BLaER1 treated with 17β-estradiol and CSF1 and Interleukin-3, amounts not matched to agents 10 nM and 100 nM (cell line): ENCODE results near the gene RNASE1.

Experiments used
- H3K27ac ChIP-seq, 11 experiments: shearing (Covaris generic); formaldehyde crosslinking; 2 replicates each; pipeline ENCODE4 v1.8.1; 2022
- H3K27me3 ChIP-seq, 11 experiments: shearing (Covaris generic); formaldehyde crosslinking; 2 replicates each; pipeline ENCODE4 v1.8.1; 2022
- H3K36me3 ChIP-seq, 11 experiments: shearing (Covaris generic); formaldehyde crosslinking; 2 replicates each; pipeline ENCODE4 v1.8.1; 2022
- H3K4me1 ChIP-seq, 10 experiments: shearing (Covaris generic); formaldehyde crosslinking; 2 replicates each; pipeline ENCODE4 v1.8.1; 2022
- H3K4me2 ChIP-seq, 11 experiments: shearing (Covaris generic); formaldehyde crosslinking; 2 replicates each; pipeline ENCODE4 v1.8.1; 2022
- H3K4me3 ChIP-seq, 10 experiments: shearing (Covaris generic); formaldehyde crosslinking; 2 replicates each; pipeline ENCODE4 v1.8.1; 2022
- H3K9ac ChIP-seq, 11 experiments: shearing (Covaris generic); formaldehyde crosslinking; 2 replicates each; pipeline ENCODE4 v1.8.1; 2022
- H3K9me3 ChIP-seq, 11 experiments: shearing (Covaris generic); formaldehyde crosslinking; replicated peaks in 1 of 11; 2 replicates each; pipeline ENCODE4 v1.8.1; 2022
- H4K20me1 ChIP-seq, 11 experiments: shearing (Covaris generic); formaldehyde crosslinking; 2 replicates each; pipeline ENCODE4 v1.8.1; 2022
- Cebpa-rat ChIP-seq, 11 experiments: shearing (Covaris generic); IDR thresholded peaks; 2 replicates each; pipeline ENCODE4 v1.8.1; 2022

The RNASE1 gene

DNA sequence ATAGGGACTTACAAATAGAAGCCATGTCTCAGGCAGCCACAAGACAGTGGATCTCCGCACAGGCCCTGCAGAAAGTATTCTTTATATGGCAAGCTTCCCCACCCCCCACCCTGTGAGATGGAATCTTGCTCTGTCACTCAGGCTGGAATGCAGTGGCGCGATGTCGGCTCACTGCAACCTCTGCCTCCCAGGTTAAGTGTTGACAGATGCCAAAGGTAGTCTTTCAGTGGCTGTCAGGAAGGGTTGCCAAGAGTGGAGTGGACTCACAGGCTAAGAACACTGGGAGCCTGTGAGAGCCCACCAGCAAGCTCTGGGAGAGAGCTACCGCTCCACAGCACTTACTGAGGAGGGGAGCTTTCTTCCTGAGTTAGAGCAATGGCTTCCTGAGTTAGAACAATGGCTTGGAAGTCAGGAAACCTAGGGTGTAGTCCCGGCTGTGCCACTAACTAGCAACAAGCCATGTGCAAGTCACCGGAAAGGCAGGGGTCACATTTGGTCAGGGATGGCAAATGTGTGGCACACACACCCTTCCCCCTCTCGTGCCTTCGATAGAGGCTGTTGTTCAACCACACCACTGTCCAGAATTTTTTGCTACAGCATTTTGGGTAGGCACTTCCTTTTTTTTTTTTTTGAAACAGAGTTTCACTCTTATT, 2.6 kb downstream of the RNASE1 start:
- Histone ChIP-seq H3K4me1 (peaks cover 11 to 95% (median 32%) of the 10 kb centered on the region in 10 experiments; a peak in 19 of 20 replicates), H3K27me3 (no peaks in the 10 kb centered on the region), H3K36me3 (peaks cover 0 to 10% (median 0%) of the 10 kb centered on the region in 11 experiments; a peak in 2 of 22 replicates), H3K4me2 (peak overlapping the region; percentile 4 to 91 (median 68); a peak in 21 of 22 replicates), H3K9me3 (no peaks in the 10 kb centered on the region), H3K27ac (peak overlapping the region in 9 of 11 experiments; percentile 2 to 92 (median 81); a peak in 17 of 22 replicates), H3K9ac (peak overlapping the region in 6 of 11 experiments; percentile 41 to 78 (median 71); a peak in 11 of 22 replicates), H4K20me1 (no peaks in the 10 kb centered on the region), H3K4me3 (peak overlapping the region in 4 of 10 experiments; percentile 5 to 60 (median 52); a peak in 6 of 20 replicates)
- TF ChIP-seq Cebpa-rat (IDR thresholded peaks at IDR 0.05) = no peak

DNA sequence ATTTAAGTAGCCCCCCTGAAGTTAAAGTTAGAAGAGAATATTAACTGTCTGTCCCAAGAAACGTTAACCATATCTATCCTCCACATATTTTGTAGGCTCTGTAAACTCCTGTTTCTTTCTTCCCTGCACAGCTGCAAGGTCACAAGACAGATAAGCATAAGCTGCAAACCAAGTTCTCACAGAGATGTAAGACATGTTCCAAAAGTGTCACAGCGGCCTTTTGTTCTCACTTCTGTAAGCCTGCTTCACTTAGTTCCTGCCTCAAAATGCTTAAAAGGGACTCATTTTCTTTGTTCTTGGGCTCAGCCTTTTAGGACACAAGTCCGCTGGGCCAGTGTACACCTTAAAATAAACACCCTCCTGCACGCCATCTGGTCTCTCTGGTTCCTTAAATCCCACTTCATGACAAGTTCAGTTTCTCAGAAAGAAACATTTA, 3.2 kb downstream of the RNASE1 start:
- Histone ChIP-seq H3K27ac (peak overlapping the region in 9 of 11 experiments; percentile 2 to 92 (median 81); a peak in 15 of 22 replicates), H3K4me3 (peak overlapping the region in 4 of 10 experiments; percentile 5 to 60 (median 52); a peak in 6 of 20 replicates), H3K36me3 (peaks cover 0 to 10% (median 0%) of the 10 kb centered on the region in 11 experiments; a peak in 2 of 22 replicates), H3K9ac (peak overlapping the region in 5 of 11 experiments; percentile 68 to 78 (median 72); a peak in 10 of 22 replicates), H3K9me3 (no peaks in the 10 kb centered on the region), H3K4me1 (peaks cover 11 to 95% (median 35%) of the 10 kb centered on the region in 10 experiments; a peak in 19 of 20 replicates), H4K20me1 (no peaks in the 10 kb centered on the region), H3K27me3 (no peaks in the 10 kb centered on the region), H3K4me2 (peak overlapping the region; percentile 4 to 91 (median 68); a peak in 19 of 22 replicates)
- TF ChIP-seq Cebpa-rat (IDR thresholded peaks at IDR 0.05) = no peak

DNA sequence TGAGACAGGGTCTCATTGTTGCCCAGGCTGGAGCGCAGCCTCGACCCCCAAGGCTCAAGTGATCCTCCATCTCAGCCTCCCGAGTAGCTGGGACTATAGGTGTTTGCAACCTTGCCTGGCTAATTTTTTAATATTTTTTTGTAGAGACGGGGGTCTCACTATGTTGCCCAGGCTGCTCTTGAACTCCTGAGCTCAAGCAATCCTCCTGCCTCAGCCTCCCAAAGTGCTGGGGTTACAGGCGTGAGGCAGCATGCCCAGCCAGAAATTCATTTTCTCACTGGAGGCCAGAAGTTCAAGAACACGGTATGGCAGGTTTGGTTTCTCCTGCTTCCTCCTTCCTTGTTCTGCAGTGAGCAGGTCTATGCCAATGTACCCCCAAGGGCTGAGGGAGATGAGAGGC, 3.7 kb downstream of the RNASE1 start:
- no peak for TF ChIP-seq Cebpa-rat (IDR thresholded peaks at IDR 0.05)
- H3K27me3 ChIP-seq = no peaks in the 10 kb centered on the region
- H3K9me3 ChIP-seq = no peaks in the 10 kb centered on the region
- H3K36me3 ChIP-seq = peaks cover 0 to 10% (median 0%) of the 10 kb centered on the region in 11 experiments; a peak in 2 of 22 replicates
- peak overlapping the region in 3 of 10 experiments; percentile 50 to 60 (median 53); a peak in 5 of 20 replicates for H3K4me3 ChIP-seq
- H3K27ac ChIP-seq = peak overlapping the region in 5 of 11 experiments; percentile 81 to 92 (median 89); a peak in 9 of 22 replicates
- H3K9ac ChIP-seq = peak overlapping the region in 4 of 11 experiments; percentile 68 to 78 (median 72); a peak in 4 of 22 replicates
- no peaks in the 10 kb centered on the region for H4K20me1 ChIP-seq
- H3K4me1 ChIP-seq = peaks cover 11 to 95% (median 35%) of the 10 kb centered on the region in 10 experiments; a peak in 19 of 20 replicates
- peak overlapping the region in 6 of 11 experiments; percentile 68 to 91 (median 83); a peak in 11 of 22 replicates for H3K4me2 ChIP-seq

DNA sequence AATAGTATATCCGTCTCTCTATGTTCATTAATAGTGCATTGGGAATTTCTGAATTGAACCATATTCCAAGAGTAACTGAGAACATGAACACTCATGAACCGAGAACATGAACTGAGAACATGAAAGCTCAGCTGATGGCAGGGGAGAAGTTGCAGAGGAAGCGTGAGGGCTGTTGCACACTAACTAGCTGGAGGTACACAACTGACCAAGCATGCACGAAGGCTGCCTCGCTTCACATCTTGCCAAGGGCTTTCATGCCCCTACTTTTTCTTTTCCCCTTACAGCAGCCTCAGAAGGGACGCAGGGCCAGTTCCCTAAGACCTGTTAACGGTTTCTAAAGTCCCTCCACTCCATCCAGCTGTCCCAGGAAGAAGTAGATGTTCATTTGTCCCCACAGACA, 4.3 kb downstream of the RNASE1 start:
- Histone ChIP-seq H3K4me3 (peak overlapping the region in 2 of 10 experiments; percentile 53 to 60; a peak in 3 of 20 replicates), H3K9ac (peak overlapping the region in 2 of 11 experiments; percentile 68 to 78; a peak in 2 of 22 replicates), H3K4me1 (peaks cover 11 to 95% (median 35%) of the 10 kb centered on the region in 10 experiments; a peak in 19 of 20 replicates), H3K4me2 (peak overlapping the region in 5 of 11 experiments; percentile 79 to 91 (median 87); a peak in 9 of 22 replicates), H3K36me3 (peaks cover 0 to 10% (median 0%) of the 10 kb centered on the region in 11 experiments; a peak in 2 of 22 replicates), H3K9me3 (no peaks in the 10 kb centered on the region), H3K27me3 (no peaks in the 10 kb centered on the region), H4K20me1 (no peaks in the 10 kb centered on the region), H3K27ac (peak overlapping the region in 4 of 11 experiments; percentile 81 to 92 (median 88); a peak in 6 of 22 replicates)
- TF ChIP-seq Cebpa-rat (IDR thresholded peaks at IDR 0.05) = no peak

DNA sequence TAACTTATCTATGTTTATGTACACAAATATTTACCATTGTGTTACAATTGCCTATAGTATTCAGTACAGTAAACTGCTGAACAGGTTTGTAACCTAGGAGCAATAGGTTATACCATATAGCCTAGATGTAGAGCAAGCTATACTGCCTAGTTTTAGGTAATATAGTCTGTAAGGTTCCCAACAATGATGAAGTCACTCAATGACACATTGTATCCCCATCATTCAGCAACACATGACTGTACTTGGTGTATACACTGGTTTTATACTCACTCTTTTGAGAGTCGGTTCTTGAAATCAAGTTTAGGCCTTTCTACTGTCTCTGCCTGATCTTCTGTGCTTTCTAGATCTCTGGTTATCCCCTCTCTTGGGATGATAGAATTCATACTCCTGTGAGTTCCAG, 5.5 kb downstream of the RNASE1 start:
- H4K20me1 ChIP-seq = no peaks in the 10 kb centered on the region
- H3K4me1 ChIP-seq = peaks cover 11 to 95% (median 35%) of the 10 kb centered on the region in 10 experiments; a peak in 19 of 20 replicates
- no peak for TF ChIP-seq Cebpa-rat (IDR thresholded peaks at IDR 0.05)
- H3K4me2 ChIP-seq = peak overlapping the region in 2 of 11 experiments; percentile 79 to 90; a peak in 4 of 22 replicates
- no peak overlapping the region for H3K9ac ChIP-seq
- peak overlapping the region in 2 of 11 experiments; percentile 81 to 86; a peak in 2 of 22 replicates for H3K27ac ChIP-seq
- H3K9me3 ChIP-seq = peaks cover 0 to 3% (median 0%) of the 10 kb centered on the region in 11 experiments; a peak in 1 of 22 replicates
- no peak overlapping the region for H3K4me3 ChIP-seq
- peaks cover 0 to 10% (median 0%) of the 10 kb centered on the region in 11 experiments; a peak in 2 of 22 replicates for H3K36me3 ChIP-seq
- H3K27me3 ChIP-seq = no peaks in the 10 kb centered on the region

DNA sequence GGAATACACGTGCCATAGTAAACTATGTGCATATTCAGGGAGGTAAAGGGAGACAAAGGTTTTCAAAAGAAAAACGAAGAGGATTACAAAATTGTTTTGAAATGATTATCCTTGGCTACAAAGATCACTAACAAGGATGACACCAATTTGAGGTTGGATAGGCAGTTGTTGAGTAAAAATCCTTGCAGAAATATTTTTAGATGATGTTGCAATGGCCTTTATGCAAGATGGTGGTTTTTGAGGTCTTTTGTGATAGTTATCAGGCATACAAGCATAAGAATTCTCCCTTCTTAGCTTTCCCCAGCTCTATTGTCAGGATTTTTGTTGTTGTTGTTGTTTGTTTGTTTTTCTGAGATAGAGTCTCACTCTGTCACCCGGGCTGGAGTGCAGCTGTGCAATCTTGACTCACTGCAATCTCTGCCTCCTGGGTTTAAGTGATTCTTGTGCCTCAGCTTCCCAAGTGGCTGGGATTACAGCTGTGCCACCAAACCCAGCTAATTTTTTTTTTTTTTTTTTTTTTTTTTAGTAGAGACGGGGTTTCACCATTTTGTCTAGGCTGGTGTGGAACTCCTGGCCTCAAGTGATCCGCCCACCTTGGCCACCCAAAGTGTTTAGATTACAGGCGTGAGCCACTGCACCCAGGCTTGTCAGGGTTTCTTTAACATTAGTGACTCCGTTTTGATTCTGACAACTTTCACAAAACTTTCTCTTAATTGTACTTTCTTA, 7.8 kb downstream of the RNASE1 start:
- Histone ChIP-seq H3K36me3 (no peaks in the 10 kb centered on the region), H3K4me2 (peak overlapping the region in 6 of 11 experiments; percentile 35 to 72 (median 60); a peak in 10 of 22 replicates), H3K27ac (peak overlapping the region in 6 of 11 experiments; percentile 33 to 68 (median 56); a peak in 14 of 22 replicates), H4K20me1 (no peaks in the 10 kb centered on the region), H3K4me1 (peaks cover 4 to 93% (median 19%) of the 10 kb centered on the region in 10 experiments; a peak in 19 of 20 replicates), H3K9me3 (peaks cover 0 to 3% (median 0%) of the 10 kb centered on the region in 11 experiments; a peak in 1 of 22 replicates), H3K4me3 (no peak overlapping the region), H3K27me3 (no peaks in the 10 kb centered on the region), H3K9ac (peak overlapping the region in 1 of 11 experiments; percentile 11; a peak in 1 of 22 replicates)
- peak in 1 of 11 experiments; percentile 45; a peak in 2 of 22 replicates for TF ChIP-seq Cebpa-rat (IDR thresholded peaks at IDR 0.05)

DNA sequence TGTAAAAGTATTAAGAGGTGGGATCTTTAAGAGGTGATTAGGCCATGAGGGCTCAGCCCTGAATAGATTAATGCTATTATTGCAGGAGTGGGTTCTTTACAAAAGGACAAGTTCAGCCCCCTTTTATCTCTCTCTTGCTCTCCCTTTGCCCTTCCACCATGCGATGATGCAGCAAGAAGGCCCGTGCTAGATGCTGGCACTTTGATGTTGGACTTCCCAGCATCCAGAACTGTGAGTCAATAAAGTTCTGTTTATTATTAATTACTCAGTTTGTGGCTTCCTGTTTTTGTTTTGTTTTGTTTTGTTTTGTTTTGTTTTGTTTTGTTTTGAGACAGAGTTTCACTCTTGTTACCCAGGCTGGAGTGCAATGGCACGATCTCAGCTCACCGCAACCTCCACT, 10.1 kb downstream of the RNASE1 start:
- H3K27me3 ChIP-seq = no peaks in the 10 kb centered on the region
- H4K20me1 ChIP-seq = no peaks in the 10 kb centered on the region
- peaks cover 0 to 78% (median 4%) of the 10 kb centered on the region in 10 experiments; a peak in 9 of 20 replicates for H3K4me1 ChIP-seq
- no peak overlapping the region for H3K4me3 ChIP-seq
- H3K36me3 ChIP-seq = no peaks in the 10 kb centered on the region
- no peak for TF ChIP-seq Cebpa-rat (IDR thresholded peaks at IDR 0.05)
- H3K9ac ChIP-seq = no peak overlapping the region
- peaks cover 0 to 3% (median 0%) of the 10 kb centered on the region in 11 experiments; a peak in 1 of 22 replicates for H3K9me3 ChIP-seq
- peak overlapping the region in 3 of 11 experiments; percentile 14 to 72 (median 29); a peak in 6 of 22 replicates for H3K4me2 ChIP-seq
- H3K27ac ChIP-seq = peak overlapping the region in 2 of 11 experiments; percentile 48 to 62; a peak in 4 of 22 replicates

DNA sequence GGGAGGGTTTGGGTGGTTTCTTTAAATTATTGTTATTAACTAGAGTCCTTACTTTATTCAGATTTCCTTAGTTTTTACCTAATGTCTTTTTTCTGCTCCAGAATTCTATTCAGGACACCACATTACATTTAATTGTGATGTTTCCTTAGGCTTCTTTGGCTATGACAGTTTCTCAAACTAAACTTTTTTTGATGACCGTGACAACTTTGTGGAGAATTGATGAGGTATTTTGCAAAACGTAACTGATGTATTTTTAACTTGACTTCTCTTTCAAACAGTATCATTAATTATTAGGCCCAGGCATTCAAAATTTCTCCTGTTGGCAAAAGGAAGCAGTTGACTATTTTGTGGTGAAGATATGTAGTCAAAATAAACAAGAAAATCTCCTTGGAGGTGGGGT, 11.0 kb downstream of the RNASE1 start:
- H3K4me1 ChIP-seq = peaks cover 2 to 76% (median 9%) of the 10 kb centered on the region in 10 experiments; a peak in 15 of 20 replicates
- H3K27me3 ChIP-seq = no peaks in the 10 kb centered on the region
- H4K20me1 ChIP-seq = no peaks in the 10 kb centered on the region
- peak overlapping the region in 3 of 11 experiments; percentile 14 to 72 (median 29); a peak in 4 of 22 replicates for H3K4me2 ChIP-seq
- no peak overlapping the region for H3K9ac ChIP-seq
- peaks cover 0 to 4% (median under 1%) of the 10 kb centered on the region in 11 experiments; a peak in 12 of 22 replicates for H3K9me3 ChIP-seq
- H3K27ac ChIP-seq = peak overlapping the region in 1 of 11 experiments; percentile 48; a peak in 1 of 22 replicates
- no peak overlapping the region for H3K4me3 ChIP-seq
- peaks cover 0 to 2% (median 0%) of the 10 kb centered on the region in 11 experiments; a peak in 5 of 22 replicates for H3K36me3 ChIP-seq
- TF ChIP-seq Cebpa-rat (IDR thresholded peaks at IDR 0.05) = no peak
